HUES64 (cell line): Measurements from ENCODE around the gene AP1G2.

ENCODE experiments used
- H3K27ac ChIP-seq: 2 replicates; pipeline ENCODE4 v1.7.0; 2013; ENCODE audit warnings: low read depth, low read length, inconsistent platforms
- H3K27me3 ChIP-seq: 2 replicates; pipeline ENCODE4 v1.6.1; 2013; ENCODE audit warnings: mild to moderate bottlenecking, low read length; ENCODE audit not compliant: insufficient read depth
- H3K36me3 ChIP-seq: 2 replicates; pipeline ENCODE4 v1.6.1; 2013; ENCODE audit warnings: mild to moderate bottlenecking, low read length; ENCODE audit not compliant: insufficient read depth
- H3K4me1 ChIP-seq: 2 replicates; pipeline ENCODE4 v1.6.1; 2013; ENCODE audit warnings: mild to moderate bottlenecking, low read length, moderate library complexity; ENCODE audit not compliant: insufficient read depth
- H3K4me3 ChIP-seq: 2 replicates; pipeline ENCODE4 v1.5.1; 2013; ENCODE audit warnings: mild to moderate bottlenecking, low read length, moderate library complexity
- H3K9ac ChIP-seq: 2 replicates; pipeline ENCODE4 v1.6.1; 2013; ENCODE audit warnings: mild to moderate bottlenecking, low read depth, low read length
- H3K9me3 ChIP-seq: 2 replicates; pipeline ENCODE4 v1.6.1; 2013; ENCODE audit warnings: low read depth, low read length; ENCODE audit not compliant: insufficient read depth
- WGBS: fragments of 150-250, 120-280 bp; methylation state at CpG from one replicate; pipeline ENCODE4 v1.1.7; 2013; ENCODE audit warnings: missing lambda C conversion rate; 5-methylcytosine and 5-hydroxymethylcytosine counted together

AP1G2 gene

DNA sequence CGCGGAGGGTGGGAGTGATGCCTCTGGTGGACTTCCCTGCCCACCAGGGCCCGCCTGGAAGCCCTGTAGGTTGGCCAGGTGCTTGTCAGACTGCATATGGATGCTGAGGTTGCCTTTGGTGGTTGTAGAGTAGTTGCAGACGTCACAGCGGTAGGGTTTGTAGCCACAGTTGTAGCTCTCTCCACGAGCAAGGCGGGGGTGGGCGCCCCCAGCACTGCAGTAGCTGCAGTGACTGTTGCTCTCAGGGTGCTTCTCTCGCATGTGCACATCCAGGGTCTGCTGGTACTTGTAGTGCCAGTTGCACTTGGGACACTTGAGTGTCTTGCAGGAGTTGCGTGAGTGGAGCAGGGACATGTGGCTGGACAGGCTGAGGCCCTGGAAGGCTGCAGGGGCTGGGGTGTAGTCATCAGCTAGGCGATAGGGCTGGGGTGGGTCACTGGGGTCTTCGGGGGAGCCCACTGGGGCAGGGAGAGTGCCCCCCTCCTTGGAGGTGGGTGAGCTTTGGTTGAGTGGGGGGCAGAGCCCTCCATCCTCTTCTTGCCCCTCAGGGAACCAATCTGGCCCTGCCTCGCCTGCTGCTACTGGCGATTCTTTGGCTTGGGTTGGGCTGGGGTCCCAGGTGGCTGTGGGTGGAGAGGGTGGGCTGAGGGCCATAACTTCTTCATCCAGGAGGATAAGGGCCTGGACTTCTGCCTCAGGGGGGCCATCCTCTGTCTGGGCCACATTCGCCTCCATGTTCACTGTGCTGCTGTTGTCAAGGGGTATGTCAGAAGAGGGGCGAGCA is 33.7 kb downstream of the AP1G2 start:
- Histone ChIP-seq H3K9ac (no peak overlapping the region), H3K4me3 (no peak overlapping the region), H3K9me3 (no peaks in the 10 kb centered on the region), H3K4me1 (peaks cover 24% of the 10 kb centered on the region), H3K36me3 (peaks cover 62% of the 10 kb centered on the region), H3K27me3 (no peaks in the 10 kb centered on the region), H3K27ac (no peak overlapping the region)
- 93% methylated on average over 16 of the region's 16 CpGs for WGBS

DNA sequence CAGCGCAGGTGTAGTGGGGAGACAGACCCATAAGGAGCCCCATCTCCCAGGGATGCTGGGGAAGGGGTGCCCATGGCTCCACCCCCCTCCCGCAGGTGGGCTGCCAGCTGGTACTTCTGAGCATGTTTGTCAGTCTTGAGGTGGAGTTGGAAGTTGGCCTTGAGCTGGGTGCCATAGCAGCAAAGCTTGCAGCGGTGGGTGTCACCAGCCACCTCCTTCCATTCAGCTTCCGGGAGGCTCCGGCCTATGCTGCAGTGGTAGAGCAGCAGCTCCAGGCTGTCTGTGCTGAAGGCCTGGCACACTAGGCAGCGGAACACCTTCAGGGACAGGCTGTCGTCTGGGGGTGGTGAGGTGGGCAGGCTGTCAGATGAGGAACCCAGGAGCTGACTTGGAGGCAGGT is 34.9 kb downstream of the AP1G2 start:
- H3K27ac ChIP-seq, result no peak overlapping the region
- no peak overlapping the region for H3K9ac ChIP-seq
- peaks cover 70% of the 10 kb centered on the region for H3K36me3 ChIP-seq
- no peak overlapping the region for H3K4me3 ChIP-seq
- H3K4me1 ChIP-seq, result peaks cover 24% of the 10 kb centered on the region
- WGBS, result 95% methylated on average over 7 of the region's 7 CpGs
- H3K9me3 ChIP-seq, result no peaks in the 10 kb centered on the region
- H3K27me3 ChIP-seq, result no peaks in the 10 kb centered on the region

DNA sequence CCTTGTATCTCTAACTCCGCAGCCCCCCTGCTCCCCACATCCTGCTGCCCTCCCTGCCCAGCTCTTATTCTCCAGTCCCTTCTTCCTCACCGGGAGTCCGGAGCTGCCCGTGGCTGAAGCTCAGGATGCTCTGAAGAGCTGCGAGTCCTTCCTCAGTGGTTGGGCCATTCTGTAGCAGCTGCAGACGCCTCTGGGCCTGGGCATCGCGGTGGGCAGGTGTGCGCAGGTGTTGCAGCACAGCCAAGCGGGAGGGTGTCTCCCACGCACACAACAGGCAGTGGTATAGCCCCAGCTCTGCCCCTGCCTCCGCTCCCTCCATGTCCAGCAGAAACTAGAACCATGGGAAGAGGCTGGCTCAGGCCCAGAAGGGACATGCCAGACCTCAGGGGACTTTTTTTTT is 36.2 kb downstream of the AP1G2 start:
- Histone ChIP-seq H3K4me3 (no peak overlapping the region), H3K9me3 (no peaks in the 10 kb centered on the region), H3K9ac (no peak overlapping the region), H3K4me1 (peaks cover 16% of the 10 kb centered on the region), H3K27me3 (no peaks in the 10 kb centered on the region), H3K36me3 (peaks cover 82% of the 10 kb centered on the region), H3K27ac (no peak overlapping the region)
- 94% methylated on average over 12 of the region's 12 CpGs for WGBS

DNA sequence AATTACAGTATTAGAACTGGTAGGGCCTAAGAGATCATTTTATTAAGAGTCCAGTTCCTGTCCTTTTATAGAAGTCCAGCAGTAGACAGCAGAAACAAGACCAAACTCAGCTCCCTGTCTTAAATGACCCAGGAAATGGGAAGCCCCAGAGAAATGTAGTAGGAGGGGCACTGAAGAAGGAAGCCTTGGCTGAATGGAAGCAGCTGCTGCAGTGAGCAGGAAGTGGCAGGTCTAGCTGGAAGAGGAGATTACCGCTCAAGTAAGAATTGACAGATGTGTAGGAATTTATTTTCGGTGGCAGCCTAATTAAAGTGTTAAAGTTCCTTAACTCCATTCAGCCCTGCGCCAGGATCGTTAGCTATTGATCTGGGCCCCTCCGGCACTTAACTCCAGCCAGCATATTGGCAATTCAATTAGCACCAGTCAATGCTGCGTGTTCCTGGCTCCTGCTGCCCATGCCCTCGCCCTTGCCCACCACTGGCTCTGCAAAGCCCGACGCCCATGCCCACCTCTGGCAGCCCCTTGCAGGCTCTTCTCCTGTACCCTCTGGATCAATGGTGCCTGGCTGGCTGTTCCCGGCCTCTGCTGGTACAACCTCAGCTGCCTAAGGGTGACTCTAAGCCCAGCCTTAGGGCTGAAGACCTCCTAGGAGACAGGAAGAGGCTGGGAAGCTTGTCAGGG is 37.1 kb downstream of the AP1G2 start:
- Histone ChIP-seq H3K9ac (no peak overlapping the region), H3K27me3 (no peaks in the 10 kb centered on the region), H3K27ac (no peak overlapping the region), H3K4me3 (no peak overlapping the region), H3K9me3 (no peaks in the 10 kb centered on the region), H3K4me1 (peaks cover 10% of the 10 kb centered on the region), H3K36me3 (peaks cover 85% of the 10 kb centered on the region)
- WGBS, result 94% methylated on average over 10 of the region's 10 CpGs

DNA sequence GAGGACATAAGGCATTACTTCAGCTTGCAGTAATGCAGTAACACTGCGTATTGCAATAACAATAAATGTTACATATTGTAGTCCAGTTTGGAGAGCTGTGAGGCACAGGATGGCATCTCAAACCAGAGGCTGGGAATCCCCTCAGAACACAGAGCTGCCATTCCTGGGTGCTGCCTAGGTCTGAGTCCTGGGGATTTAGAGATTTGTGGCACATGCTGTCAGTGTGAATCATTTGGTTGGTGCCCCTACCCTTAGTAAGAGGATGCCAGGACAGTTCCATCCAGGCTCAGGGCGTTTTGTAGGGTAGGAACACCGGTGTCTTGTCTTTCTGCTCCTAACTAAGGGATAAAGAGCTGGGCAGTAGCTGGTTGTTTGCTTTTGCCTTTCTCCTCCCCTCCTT is 38.6 kb downstream of the AP1G2 start:
- no peak overlapping the region for H3K4me3 ChIP-seq
- H3K4me1 ChIP-seq, result peaks cover 10% of the 10 kb centered on the region
- 100% methylated on average over 3 of the region's 3 CpGs for WGBS
- H3K36me3 ChIP-seq, result peaks cover 84% of the 10 kb centered on the region
- no peak overlapping the region for H3K27ac ChIP-seq
- H3K27me3 ChIP-seq, result no peaks in the 10 kb centered on the region
- no peak overlapping the region for H3K9ac ChIP-seq
- H3K9me3 ChIP-seq, result no peaks in the 10 kb centered on the region

DNA sequence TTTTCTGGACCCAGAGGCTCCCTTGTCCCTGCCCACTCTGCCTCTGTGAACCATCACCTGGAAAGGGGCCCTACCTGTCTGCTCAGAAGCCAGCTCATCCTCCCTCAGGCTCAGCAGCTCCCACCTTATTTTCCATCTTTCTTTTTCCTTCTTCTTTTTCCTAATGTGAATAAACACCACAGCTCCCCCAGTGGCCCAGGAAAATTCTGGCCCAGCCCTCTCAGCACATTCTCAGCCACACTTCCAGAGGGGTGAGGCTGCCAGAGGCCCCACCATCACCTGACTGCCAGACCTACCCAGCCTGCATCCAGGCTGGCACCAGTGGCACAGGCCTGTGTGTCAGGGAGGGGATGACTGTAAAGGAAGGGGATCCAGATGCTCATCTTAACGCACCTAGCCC is 39.0 kb downstream of the AP1G2 start:
- Histone ChIP-seq H3K4me1 (peaks cover 10% of the 10 kb centered on the region), H3K9ac (peak overlapping the region; percentile 37; the same call in 1 of the 2 replicates), H3K4me3 (no peak overlapping the region), H3K27me3 (no peaks in the 10 kb centered on the region), H3K9me3 (no peaks in the 10 kb centered on the region), H3K27ac (no peak overlapping the region), H3K36me3 (peaks cover 81% of the 10 kb centered on the region)
- 89% methylated on average over 1 of the region's 1 CpG for WGBS

DNA sequence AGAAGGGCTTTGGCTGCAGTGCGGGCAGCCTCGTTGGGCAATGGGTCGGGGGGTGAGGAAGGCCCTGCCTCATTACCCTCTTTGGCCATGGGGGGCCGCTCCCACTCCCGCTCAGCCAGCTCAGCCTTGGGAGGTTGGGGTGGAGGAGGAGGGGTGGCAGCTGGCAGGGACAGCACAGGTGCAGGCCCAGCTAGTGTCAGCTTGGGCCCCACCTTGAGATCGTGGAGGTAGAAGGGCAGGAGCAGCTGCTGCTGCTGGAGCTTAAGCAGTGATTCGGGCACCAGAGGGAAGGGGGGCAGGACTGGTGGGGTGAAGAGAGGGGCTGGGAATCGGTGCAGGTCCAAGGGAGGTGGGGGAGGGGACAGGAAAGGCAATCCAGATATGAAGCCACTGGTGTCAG is 42.0 kb downstream of the AP1G2 start:
- Histone ChIP-seq H3K4me1 (peaks cover 12% of the 10 kb centered on the region), H3K27ac (no peak overlapping the region), H3K9me3 (no peaks in the 10 kb centered on the region), H3K4me3 (no peak overlapping the region), H3K9ac (no peak overlapping the region), H3K36me3 (peaks cover 57% of the 10 kb centered on the region), H3K27me3 (no peaks in the 10 kb centered on the region)
- 88% methylated on average over 8 of the region's 8 CpGs for whole genome bisulfite sequencing

DNA sequence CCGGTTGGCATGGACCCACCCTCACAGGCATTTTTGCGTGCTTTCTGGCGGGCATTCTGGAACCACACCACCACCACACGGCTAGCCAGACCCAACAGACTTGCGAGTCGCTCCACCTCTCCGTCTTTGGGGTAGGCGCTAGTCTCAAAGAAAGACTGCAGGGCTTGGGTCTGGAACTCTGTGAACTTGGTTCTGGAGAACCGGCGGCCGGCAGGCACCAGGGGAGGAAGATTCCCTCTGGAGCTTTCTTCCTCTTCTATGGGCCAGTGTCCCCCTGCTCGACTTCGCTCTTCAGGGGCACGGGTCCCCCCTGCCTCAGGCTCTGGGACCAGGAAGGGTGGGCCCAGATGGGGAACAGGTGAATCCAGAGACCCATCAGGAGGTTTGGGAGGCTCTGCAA is 42.6 kb downstream of the AP1G2 start:
- Histone ChIP-seq H3K27me3 (no peaks in the 10 kb centered on the region), H3K27ac (no peak overlapping the region), H3K4me3 (no peak overlapping the region), H3K4me1 (peaks cover 14% of the 10 kb centered on the region), H3K9me3 (no peaks in the 10 kb centered on the region), H3K9ac (no peak overlapping the region), H3K36me3 (peaks cover 52% of the 10 kb centered on the region)
- 96% methylated on average over 14 of the region's 14 CpGs for WGBS

DNA sequence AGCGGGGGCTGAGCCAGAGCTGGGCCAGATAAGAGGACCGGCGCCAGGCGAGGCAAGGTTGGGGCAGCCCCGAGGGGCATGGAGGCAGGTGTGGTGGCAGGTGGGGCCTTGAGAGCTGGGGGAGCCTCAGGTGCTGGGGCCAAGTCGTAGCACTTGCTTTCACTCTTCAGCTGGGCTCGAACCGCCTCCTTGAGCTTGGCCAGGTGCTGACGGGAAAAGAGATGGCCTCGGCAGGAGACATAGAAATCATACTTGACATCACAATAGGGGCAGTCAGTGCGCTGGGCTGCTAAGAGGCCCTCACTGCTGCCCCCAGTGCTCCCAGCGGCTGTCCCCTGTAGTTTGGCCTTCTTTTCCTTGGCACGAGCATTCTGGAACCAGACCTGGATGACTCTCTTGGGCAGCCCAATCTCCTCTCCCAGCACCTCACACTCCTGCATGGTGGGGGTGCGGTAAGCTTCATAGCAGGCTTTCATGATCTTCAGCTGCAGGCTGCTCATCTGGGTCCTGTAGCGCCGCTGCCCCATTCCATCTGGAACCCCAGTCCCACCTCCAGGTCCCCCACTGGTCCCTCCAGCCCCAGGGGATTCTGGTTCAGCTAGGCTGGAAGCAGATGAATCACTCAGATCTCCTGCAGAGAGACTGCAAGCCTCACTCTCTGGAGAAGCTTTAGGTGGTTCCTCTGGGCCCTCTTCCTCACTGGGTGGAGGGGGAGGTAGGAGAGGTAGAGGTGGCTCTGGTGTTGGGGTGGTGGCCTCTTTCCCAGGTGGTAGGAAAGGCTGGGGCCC is 44.2 kb downstream of the AP1G2 start:
- H3K9me3 ChIP-seq, result no peaks in the 10 kb centered on the region
- 89% methylated on average over 16 of the region's 16 CpGs for WGBS
- H3K4me3 ChIP-seq, result no peak overlapping the region
- H3K27ac ChIP-seq, result no peak overlapping the region
- no peaks in the 10 kb centered on the region for H3K27me3 ChIP-seq
- H3K9ac ChIP-seq, result no peak overlapping the region
- H3K36me3 ChIP-seq, result peaks cover 38% of the 10 kb centered on the region
- peaks cover 28% of the 10 kb centered on the region for H3K4me1 ChIP-seq

DNA sequence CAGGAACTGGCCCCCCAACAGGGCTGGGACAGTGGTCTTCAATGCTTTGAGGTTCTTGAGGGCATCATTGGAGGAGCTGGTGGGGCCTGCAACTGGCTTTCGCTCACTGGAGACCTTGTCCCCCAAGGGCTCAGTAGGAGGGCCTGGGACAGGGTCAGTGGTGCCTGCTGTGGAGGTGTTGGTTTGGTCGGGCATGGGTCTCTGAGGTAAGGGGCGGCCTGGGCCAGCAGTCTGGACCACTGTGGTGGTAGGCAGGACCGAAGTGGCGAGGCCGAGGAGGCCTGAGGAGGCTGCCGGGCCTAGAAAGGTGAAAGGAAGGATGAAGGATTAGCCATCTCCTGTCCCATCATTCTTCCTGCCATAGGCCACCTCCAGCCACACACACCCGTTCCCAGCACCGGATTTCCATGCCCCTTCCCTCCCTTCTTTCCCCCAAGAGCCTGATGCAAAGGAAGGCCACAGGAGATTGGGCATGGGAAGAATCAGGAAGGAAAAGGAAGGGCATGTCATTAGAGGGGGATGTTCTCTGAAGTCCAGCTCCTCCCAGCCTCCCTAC is 44.9 kb downstream of the AP1G2 start:
- H3K9me3 ChIP-seq, result no peaks in the 10 kb centered on the region
- H3K27me3 ChIP-seq, result no peaks in the 10 kb centered on the region
- no peak overlapping the region for H3K4me3 ChIP-seq
- no peak overlapping the region for H3K9ac ChIP-seq
- H3K36me3 ChIP-seq, result peaks cover 33% of the 10 kb centered on the region
- H3K27ac ChIP-seq, result no peak overlapping the region
- peaks cover 30% of the 10 kb centered on the region for H3K4me1 ChIP-seq
- 93% methylated on average over 9 of the region's 9 CpGs for WGBS
